Measurements from ENCODE around the gene RIN3.

- TF ChIP-seq CTCF (IDR thresholded peaks at IDR 0.05) (no peak), POLR2A (IDR thresholded peaks at IDR 0.05) (no peak)
Measured at GRCh38 chr14:92627707-92628215, 114.2 kb downstream of the RIN3 start.

Measured in adrenal gland (tissue), 5 donors.